GM12878 (cell line): Measurements from ENCODE around the gene NQO1.

Source experiments
- CEBPB ChIP-seq, 2 experiments: fragments of 150-350 bp in 1 of 2; IDR thresholded peaks; 2 replicates each; pipeline ENCODE4 v1.6.1; 2012 to 2014; ENCODE audit warnings: low read depth in 2 of 2, low read length in 2 of 2, borderline replicate concordance in 1 of 2, inconsistent platforms in 1 of 2
- GABPA ChIP-seq: IDR thresholded peaks from 2 replicates; pipeline ENCODE4 v1.6.1; 2014; ENCODE audit warnings: antibody characterized with exemption, low read depth, mild to moderate bottlenecking, inconsistent platforms
- POLR2A ChIP-seq: IDR thresholded peaks from 2 replicates; pipeline ENCODE4 v1.6.1; 2011; ENCODE audit warnings: low read depth, mild to moderate bottlenecking, low read length
- YY1 ChIP-seq: IDR thresholded peaks from 2 replicates; pipeline ENCODE4 v1.6.1; 2011; ENCODE audit warnings: low read depth, mild to moderate bottlenecking, low read length
- ZNF24 ChIP-seq: fragments of 450-650 bp; IDR thresholded peaks from 2 replicates; pipeline ENCODE4 v1.6.1; 2017; ENCODE audit warnings: antibody characterized with exemption, mild to moderate bottlenecking
- TF ChIP-seq, protein P1 (sequence below): IDR thresholded peaks from 2 replicates; pipeline ENCODE4 v1.6.1; 2011; ENCODE audit warnings: low read depth, mild to moderate bottlenecking, low read length, moderate library complexity, borderline replicate concordance; ENCODE audit errors: extremely low read depth

DNA sequence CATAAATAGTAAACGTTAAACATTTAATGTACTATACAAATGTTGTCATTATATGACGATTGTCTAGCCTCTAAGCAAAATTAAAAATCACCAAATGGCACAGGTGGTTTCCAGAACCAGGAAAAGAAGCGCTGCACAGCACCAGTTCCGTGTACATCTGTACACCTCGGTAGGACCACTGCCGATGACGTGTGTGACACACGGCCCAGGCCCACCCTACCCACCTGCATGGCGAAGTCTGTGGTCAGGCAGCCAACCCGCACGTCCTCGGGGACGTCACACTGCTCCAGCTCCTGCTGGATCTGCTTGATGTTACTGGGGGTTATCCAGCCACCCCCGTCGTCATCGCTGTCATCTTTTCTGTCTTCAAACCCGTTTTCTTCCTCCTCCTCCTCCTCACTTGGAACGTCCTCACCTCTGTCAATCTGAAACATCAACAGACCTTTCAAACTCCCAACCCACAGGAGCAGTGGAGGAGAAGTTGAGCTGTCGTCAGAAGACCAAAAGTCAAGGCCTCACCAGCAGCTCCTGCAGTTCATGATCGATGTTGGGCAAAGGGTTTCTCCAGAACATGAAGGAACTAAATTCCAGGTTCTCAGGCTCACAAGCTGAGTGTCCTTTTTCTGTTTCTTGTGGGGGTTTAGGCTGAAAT lies 22.5 kb upstream of the NQO1 start:
- TF ChIP-seq ZNF24 = no peak
- TF ChIP-seq POLR2A = no peak
- no peak for TF ChIP-seq CEBPB (IDR thresholded peaks at IDR 0.05; ENCODE audit: borderline replicate concordance in 1 of 2, low read depth in 2 of 2, low read length in 2 of 2)
- TF ChIP-seq, protein P1, sequence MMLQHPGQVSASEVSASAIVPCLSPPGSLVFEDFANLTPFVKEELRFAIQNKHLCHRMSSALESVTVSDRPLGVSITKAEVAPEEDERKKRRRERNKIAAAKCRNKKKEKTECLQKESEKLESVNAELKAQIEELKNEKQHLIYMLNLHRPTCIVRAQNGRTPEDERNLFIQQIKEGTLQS = no peak
- no peak for TF ChIP-seq YY1
- no peak for TF ChIP-seq GABPA
